ENCODE results near the gene TLE5.

TLE5 gene

DNA sequence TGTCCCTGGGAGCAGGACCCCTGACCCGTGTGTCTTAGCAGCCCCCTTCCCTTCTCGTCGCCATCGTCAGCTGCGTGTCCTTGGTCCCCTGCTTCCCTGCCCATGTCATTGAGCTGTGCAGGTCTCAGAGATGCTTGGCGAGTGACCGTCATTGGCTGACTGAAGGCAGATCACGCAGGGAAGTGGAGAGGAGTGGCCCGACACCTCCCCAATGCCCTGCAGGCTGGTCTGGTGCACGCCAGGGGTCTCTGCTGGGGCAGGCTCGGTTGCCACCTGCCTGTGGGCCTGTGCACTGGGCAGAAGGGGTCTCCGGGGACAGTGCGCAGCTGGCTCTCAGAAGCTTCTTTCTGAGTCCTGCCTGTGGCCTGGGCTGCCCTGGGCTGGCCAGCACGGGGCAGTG, 38.0 kb upstream of the TLE5 start:
- in situ Hi-C loops (cut with MboI; ENCODE audit: low pct_unique_long_range_greater_than_20kb, low sequenced_read_pairs, unreplicated experiment): loop anchor here (10.0 kb wide), 1 partner anchor 136 kb away; no protein-coding TSS in a partner anchor
- DNase-seq (ENCODE audit: low spot score): no peak
- TF ChIP-seq, protein P1, sequence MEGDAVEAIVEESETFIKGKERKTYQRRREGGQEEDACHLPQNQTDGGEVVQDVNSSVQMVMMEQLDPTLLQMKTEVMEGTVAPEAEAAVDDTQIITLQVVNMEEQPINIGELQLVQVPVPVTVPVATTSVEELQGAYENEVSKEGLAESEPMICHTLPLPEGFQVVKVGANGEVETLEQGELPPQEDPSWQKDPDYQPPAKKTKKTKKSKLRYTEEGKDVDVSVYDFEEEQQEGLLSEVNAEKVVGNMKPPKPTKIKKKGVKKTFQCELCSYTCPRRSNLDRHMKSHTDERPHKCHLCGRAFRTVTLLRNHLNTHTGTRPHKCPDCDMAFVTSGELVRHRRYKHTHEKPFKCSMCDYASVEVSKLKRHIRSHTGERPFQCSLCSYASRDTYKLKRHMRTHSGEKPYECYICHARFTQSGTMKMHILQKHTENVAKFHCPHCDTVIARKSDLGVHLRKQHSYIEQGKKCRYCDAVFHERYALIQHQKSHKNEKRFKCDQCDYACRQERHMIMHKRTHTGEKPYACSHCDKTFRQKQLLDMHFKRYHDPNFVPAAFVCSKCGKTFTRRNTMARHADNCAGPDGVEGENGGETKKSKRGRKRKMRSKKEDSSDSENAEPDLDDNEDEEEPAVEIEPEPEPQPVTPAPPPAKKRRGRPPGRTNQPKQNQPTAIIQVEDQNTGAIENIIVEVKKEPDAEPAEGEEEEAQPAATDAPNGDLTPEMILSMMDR (IDR thresholded peaks at IDR 0.05; ENCODE audit: extremely low read depth, insufficient read depth, missing control alignments): no peak

GRCh38 chr19:3099347-3100145, 37.3 kb upstream of the TLE5 start:
- in situ Hi-C loops (cut with MboI; ENCODE audit: low pct_unique_long_range_greater_than_20kb, low sequenced_read_pairs, unreplicated experiment): loop anchor here (10.0 kb wide), 1 partner anchor 135 kb away; no protein-coding TSS in a partner anchor
- no peak for DNase-seq (ENCODE audit: low spot score)
- TF ChIP-seq, protein P1 (IDR thresholded peaks at IDR 0.05; ENCODE audit: extremely low read depth, insufficient read depth, missing control alignments): no peak

DNA sequence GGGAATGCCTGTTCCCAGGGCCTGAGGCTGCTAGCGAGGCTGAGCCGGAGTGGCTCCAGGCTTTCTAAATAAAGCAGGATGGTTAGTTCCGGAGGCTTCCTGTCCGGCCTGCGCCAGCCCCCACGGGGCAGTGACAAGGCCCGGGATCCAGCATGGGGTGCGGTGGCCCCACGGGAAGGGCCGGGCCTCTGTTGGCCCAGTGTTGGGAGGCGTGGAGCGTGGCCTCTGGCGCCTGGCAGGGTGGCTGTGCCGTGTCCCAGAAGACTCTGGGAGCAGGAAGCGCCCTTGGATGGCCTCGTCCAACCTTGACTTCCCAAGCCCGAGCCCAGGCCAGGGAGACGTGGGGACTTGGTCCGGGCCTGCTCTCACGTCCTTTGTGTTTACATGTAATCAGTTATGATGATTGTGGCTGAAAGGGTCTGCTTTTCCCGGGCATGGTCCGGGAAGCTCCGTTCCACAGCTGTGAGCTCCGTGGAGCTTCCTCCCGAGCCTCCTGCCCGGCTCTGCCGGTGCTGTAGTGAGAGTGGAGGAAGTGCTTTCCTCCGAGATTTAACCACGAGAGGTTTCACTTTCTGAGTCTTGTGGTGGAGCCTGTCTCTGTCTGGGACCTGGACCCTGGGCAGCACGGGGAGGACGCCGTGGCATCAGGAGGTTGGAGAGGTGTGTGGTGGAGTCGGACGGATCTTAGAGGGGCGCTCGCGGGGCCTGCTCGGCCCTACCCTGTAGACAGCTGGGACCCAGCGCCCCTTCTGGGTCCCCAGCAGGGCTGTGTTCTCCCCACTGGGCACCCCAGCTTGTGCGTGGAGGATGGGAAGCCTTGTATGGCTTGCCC, 36.4 kb upstream of the TLE5 start:
- TF ChIP-seq, protein P1 (IDR thresholded peaks at IDR 0.05; ENCODE audit: extremely low read depth, insufficient read depth, missing control alignments): no peak
- DNase-seq (ENCODE audit: low spot score): no peak
- in situ Hi-C loops (cut with MboI; ENCODE audit: low pct_unique_long_range_greater_than_20kb, low sequenced_read_pairs, unreplicated experiment): no loop called here

DNA sequence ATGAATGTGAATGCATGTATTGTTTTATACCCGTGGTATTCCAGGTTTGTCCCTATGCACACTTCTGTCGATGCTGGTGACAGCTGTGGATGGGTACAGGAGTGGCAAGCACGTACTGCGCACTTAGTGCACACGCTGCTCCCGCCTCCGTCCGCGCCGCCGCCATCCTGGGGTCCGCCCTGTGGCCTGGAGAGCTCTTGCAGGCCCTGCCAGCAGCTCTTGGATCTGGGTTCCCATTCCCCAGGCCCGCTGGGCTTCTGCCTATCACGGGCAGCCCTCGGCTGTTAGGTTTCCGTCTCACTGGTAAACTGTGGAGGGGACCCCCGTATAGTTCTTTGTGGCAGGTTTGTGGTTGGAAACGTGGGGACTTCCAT, 35.8 kb upstream of the TLE5 start:
- in situ Hi-C loops (cut with MboI; ENCODE audit: low pct_unique_long_range_greater_than_20kb, low sequenced_read_pairs, unreplicated experiment): no loop called here

GRCh38 chr19:3097442-3097871, 35.2 kb upstream of the TLE5 start:
- in situ Hi-C loops (cut with MboI; ENCODE audit: low pct_unique_long_range_greater_than_20kb, low sequenced_read_pairs, unreplicated experiment): no loop called here
- no peak for DNase-seq (ENCODE audit: low spot score)
- TF ChIP-seq, protein P1 (IDR thresholded peaks at IDR 0.05; ENCODE audit: extremely low read depth, insufficient read depth, missing control alignments): no peak

More for the DNA sequence above, 35.8 kb upstream of the TLE5 start:
- TF ChIP-seq, protein P1 (IDR thresholded peaks at IDR 0.05; ENCODE audit: extremely low read depth, insufficient read depth, missing control alignments): no peak
- no peak for DNase-seq (ENCODE audit: low spot score)

- TF ChIP-seq, protein P1 (IDR thresholded peaks at IDR 0.05; ENCODE audit: extremely low read depth, insufficient read depth, missing control alignments): no peak
- in situ Hi-C loops (cut with MboI; ENCODE audit: low pct_unique_long_range_greater_than_20kb, low sequenced_read_pairs, unreplicated experiment): no loop called here
- DNase-seq (ENCODE audit: low spot score): no peak
These were observed 34.6 kb upstream of the TLE5 start for GRCh38 chr19:3096902-3097326.
